ENCODE results near the gene PPIL4. TPM values are rescaled to one million over a fixed set of nuclear protein-coding genes. Genes with fewer than 3 reads are reported as not detected.

The PPIL4 gene
- total and polyA plus RNA-seq, 10 of the 15 experiments (the other 5 are each of a cell fraction or from before 2014, with no cell fraction given) = 8.0 to 28.4 (median 24.3) TPM

GRCh38 chr6:149483849-149484655 lies 61.8 kb downstream of the PPIL4 start:
- intact Hi-C loops (cut with micrococcal nuclease; ENCODE audit: unreplicated experiment) = loop anchor here (1.0 kb wide), 1 partner anchor 33 kb away; no protein-coding TSS in a partner anchor
- RAD21 ChIA-PET (ENCODE audit: unreplicated experiment) = interaction anchor here (0.8 to 2.7 kb wide), 13 partner anchors 11 to 459 kb away, joined by 3 to 16 read pairs (median 4); no protein-coding TSS in a partner anchor
- Histone ChIP-seq H3K79me2 (ENCODE audit: control insufficient read depth, insufficient read depth, low read length) (peaks cover 59% of the 10 kb centered on the region), H3K36me3 (ENCODE audit: control insufficient read depth in 2 of 2, insufficient read depth in 2 of 2, low read length in 1 of 2) (no peaks in the 10 kb centered on the region), H3K9ac (ENCODE audit: control insufficient read depth, insufficient read depth, low read length) (peak overlapping the region; percentile 88), H3K9me3 (replicated peaks; ENCODE audit: control insufficient read depth, insufficient read depth, low read length) (no peaks in the 10 kb centered on the region), H3K27me3 (replicated peaks in 1 of 2; ENCODE audit: control insufficient read depth in 2 of 2, insufficient read depth in 2 of 2, low read length in 1 of 2) (no peaks in the 10 kb centered on the region), H2AFZ (ENCODE audit: control insufficient read depth, low read depth, low read length) (peak overlapping the region; percentile 51), H3K4me1 (ENCODE audit: control insufficient read depth, insufficient read depth, low read length) (peaks cover 33% of the 10 kb centered on the region), H3K4me3 (peak overlapping the region; percentile 71), H3K27ac (ENCODE audit: control insufficient read depth, insufficient read depth) (peak overlapping the region; percentile 95), H4K20me1 (ENCODE audit: control insufficient read depth, insufficient read depth) (no peaks in the 10 kb centered on the region), H3K4me2 (ENCODE audit: control insufficient read depth, insufficient read depth) (peak overlapping the region; percentile 98)
- WGBS (ENCODE audit: insufficient coverage, insufficient replicate concordance, low lambda C conversion rate, missing lambda C conversion rate) = 1% methylated on average over 11 of the region's 11 CpGs
- POLR2A ChIA-PET = interaction anchor here (0.6 to 1.5 kb wide), 6 partner anchors 8 to 437 kb away, joined by 3 to 7 read pairs (median 4); no protein-coding TSS in a partner anchor
- in situ Hi-C loops (cut with MboI) = no loop called here
- TF ChIP-seq CHD1 (IDR thresholded peaks at IDR 0.05; ENCODE audit: low read depth, low read length) (no peak), POLR2A (IDR thresholded peaks at IDR 0.05; ENCODE audit: low read depth, low read length) (0 out of 2 replicates have a peak, but pooled peaks have one; percentile 10), BHLHE40 (IDR thresholded peaks at IDR 0.05; ENCODE audit: borderline replicate concordance in 1 of 2, low read depth in 2 of 2, low read length in 1 of 2) (peak in 1 of 2 experiments; percentile 36; a peak in 1 of 4 replicates), NR2C2 (IDR thresholded peaks at IDR 0.05; ENCODE audit: borderline replicate concordance, control insufficient read depth, insufficient read length, low read depth) (no peak), RB1 (IDR thresholded peaks at IDR 0.05; ENCODE audit: borderline replicate concordance) (no peak), MTA3 (IDR thresholded peaks at IDR 0.05; ENCODE audit: borderline replicate concordance, low read length) (0 out of 2 replicates have a peak, but pooled peaks have one; percentile 15), TCF12 (IDR thresholded peaks at IDR 0.05; ENCODE audit: low read depth, low read length) (no peak), SKIL (IDR thresholded peaks at IDR 0.05; ENCODE audit: low read depth, poor library complexity, severe bottlenecking) (peak; percentile 25), TCF7 (IDR thresholded peaks at IDR 0.05; ENCODE audit: borderline replicate concordance) (0 out of 2 replicates have a peak, but pooled peaks have one; percentile 17), CHD2 (IDR thresholded peaks at IDR 0.05; ENCODE audit: borderline replicate concordance, low read depth, low read length) (0 out of 2 replicates have a peak, but pooled peaks have one; percentile 7), PKNOX1 (IDR thresholded peaks at IDR 0.05) (no peak), RBBP5 (conservative IDR thresholded peaks at IDR 0.05) (no peak)
- TSS peak; percentile 58 for BruUV-seq (replicated peaks)
- no peak for DNase-seq (ENCODE audit: low read depth, low spot score)
- CTCF ChIA-PET = interaction anchor here (0.6 to 3.5 kb wide), 9 partner anchors 18 to 1978 kb away, joined by 3 to 19 read pairs (median 3); no protein-coding TSS in a partner anchor
- FAIRE-seq = no peak
- ATAC-seq = peak; percentile 0; the same call in 1 of the 3 replicates
- SMC1A ChIA-PET (ENCODE audit: uncharacterized antibody, unreplicated experiment) = interaction anchor here (0.9 to 2.8 kb wide), 11 partner anchors 16 to 418 kb away, joined by 3 to 14 read pairs (median 4); no protein-coding TSS in a partner anchor
